Measurements from ENCODE around the gene PRKCE. TPM values are rescaled to one million over a fixed set of nuclear protein-coding genes. Genes with fewer than 3 reads are reported as not detected.

Gene PRKCE
- polyA plus RNA-seq, 3 donors, result 1.3 to 7.7 (median 2.3) TPM

DNA sequence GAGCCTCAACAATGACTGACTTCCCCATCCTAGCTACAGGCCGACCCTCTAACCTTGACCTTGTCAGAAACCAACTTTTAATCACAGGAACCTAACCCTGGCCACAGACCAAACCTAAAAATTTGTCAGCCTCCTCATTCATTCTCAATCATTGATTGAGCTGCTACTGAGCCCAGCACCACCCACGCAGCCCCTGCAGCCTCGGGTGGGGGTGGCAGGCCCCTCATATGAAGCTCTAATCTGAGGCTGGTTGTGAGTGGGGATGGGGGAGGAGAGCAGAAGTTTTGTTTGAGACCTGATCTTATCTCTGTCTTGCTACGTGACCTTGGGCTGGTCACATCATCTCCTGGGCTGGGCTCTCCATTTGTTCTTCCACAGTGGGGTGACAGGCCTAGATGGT, 546.2 kb downstream of the PRKCE start:
- H3K9me3 ChIP-seq (replicated peaks in 1 of 2; ENCODE audit: control insufficient read depth in 1 of 2, insufficient read depth in 1 of 2, low read length in 2 of 2), result no peaks in the 10 kb centered on the region
- no peaks in the 10 kb centered on the region for H3K36me3 ChIP-seq (replicated peaks in 1 of 2; ENCODE audit: control insufficient read depth in 1 of 2, insufficient read depth in 2 of 2, low read length in 2 of 2)
- no peaks in the 10 kb centered on the region for H3K27me3 ChIP-seq (ENCODE audit: control insufficient read depth in 2 of 2, insufficient read depth in 2 of 2, low read length in 2 of 2)
- H3K4me2 ChIP-seq (replicated peaks; ENCODE audit: extremely low read depth, low read length, poor library complexity, severe bottlenecking), result no peak overlapping the region
- H3K4me1 ChIP-seq (ENCODE audit: control insufficient read depth in 1 of 2, insufficient read depth in 2 of 2, low read length in 2 of 2), result peaks cover 0 to 3% of the 10 kb centered on the region in 2 donors
- peaks cover 0 to 2% (median 2%) of the 10 kb centered on the region in 3 donors for H3K27me3 Mint-ChIP-seq (ENCODE audit: low read depth in 3 of 3)
- no peak overlapping the region for H3K9ac ChIP-seq (ENCODE audit: insufficient read depth, low read length, poor library complexity, severe bottlenecking)
- peaks cover 6% of the 10 kb centered on the region for H3K4me1 Mint-ChIP-seq
- no peak overlapping the region for H3K4me3 Mint-ChIP-seq
- peaks cover 0 to 5% (median 2%) of the 10 kb centered on the region in 7 donors for H3K9me3 Mint-ChIP-seq
- 89% methylated on average over 3 of the region's 4 CpGs for WGBS (ENCODE audit: insufficient coverage)
- H2AFZ ChIP-seq (ENCODE audit: insufficient read depth, low read depth, low read length, poor library complexity, severe bottlenecking), result no peak overlapping the region
- DNase-seq, result no peak
- no peaks in the 10 kb centered on the region for H4K20me1 ChIP-seq (ENCODE audit: insufficient read depth, low read length)
- no peak overlapping the region for H3K27ac ChIP-seq (ENCODE audit: low read depth in 1 of 2, low read length in 2 of 2)
- no peaks in the 10 kb centered on the region for H3K79me2 ChIP-seq (ENCODE audit: insufficient read depth, low read length)
- TF ChIP-seq, protein P1, sequence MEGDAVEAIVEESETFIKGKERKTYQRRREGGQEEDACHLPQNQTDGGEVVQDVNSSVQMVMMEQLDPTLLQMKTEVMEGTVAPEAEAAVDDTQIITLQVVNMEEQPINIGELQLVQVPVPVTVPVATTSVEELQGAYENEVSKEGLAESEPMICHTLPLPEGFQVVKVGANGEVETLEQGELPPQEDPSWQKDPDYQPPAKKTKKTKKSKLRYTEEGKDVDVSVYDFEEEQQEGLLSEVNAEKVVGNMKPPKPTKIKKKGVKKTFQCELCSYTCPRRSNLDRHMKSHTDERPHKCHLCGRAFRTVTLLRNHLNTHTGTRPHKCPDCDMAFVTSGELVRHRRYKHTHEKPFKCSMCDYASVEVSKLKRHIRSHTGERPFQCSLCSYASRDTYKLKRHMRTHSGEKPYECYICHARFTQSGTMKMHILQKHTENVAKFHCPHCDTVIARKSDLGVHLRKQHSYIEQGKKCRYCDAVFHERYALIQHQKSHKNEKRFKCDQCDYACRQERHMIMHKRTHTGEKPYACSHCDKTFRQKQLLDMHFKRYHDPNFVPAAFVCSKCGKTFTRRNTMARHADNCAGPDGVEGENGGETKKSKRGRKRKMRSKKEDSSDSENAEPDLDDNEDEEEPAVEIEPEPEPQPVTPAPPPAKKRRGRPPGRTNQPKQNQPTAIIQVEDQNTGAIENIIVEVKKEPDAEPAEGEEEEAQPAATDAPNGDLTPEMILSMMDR (IDR thresholded peaks at IDR 0.05), result no peak
- H3K36me3 Mint-ChIP-seq, result no peaks in the 10 kb centered on the region
- no peak overlapping the region for H3K4me3 ChIP-seq (replicated peaks in 1 of 3; ENCODE audit: low read depth in 2 of 3, low read length in 3 of 3)
- H3K27ac Mint-ChIP-seq, result no peak overlapping the region
- intact Hi-C loops (cut with micrococcal nuclease), result no loop called here

DNA sequence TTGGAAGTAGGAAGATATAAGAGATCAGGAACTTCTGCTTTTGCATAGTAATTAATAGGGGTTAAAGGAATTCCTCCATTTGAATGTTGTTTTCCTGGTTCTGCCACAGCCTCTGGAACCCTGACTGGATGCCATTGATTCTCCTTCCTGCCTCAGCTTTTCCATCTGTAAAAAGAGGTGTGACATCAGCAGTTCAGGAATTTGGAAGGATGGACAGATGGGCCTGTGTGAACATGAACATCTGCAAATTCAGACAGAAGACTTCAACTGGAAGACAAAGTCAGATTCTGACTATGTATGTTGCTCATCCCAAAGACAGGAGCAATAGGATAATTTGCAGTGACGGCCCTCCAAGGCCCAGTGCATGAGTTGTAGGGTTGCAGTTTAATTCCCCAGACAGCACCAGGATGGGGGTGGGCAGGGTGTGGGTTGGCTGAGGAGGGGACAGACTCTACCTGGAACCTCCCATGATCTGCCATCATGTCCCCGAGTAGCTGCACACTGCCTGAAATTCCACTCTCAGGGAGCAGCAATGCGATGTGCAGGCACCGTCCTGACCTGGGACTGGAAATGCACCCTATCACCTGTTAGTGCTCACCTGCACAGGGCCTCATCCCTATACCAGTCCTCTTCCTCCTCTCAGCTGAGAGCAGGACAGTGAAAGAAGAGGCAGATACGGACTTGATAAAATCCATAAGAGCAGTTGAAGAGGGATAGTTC, 546.8 kb downstream of the PRKCE start:
- TF ChIP-seq, protein P1 (IDR thresholded peaks at IDR 0.05), result no peak

More for the DNA sequence above, 546.8 kb downstream of the PRKCE start:
- no peaks in the 10 kb centered on the region for H3K9me3 ChIP-seq (replicated peaks in 1 of 2; ENCODE audit: control insufficient read depth in 1 of 2, insufficient read depth in 1 of 2, low read length in 2 of 2)
- DNase-seq, result no peak
- H3K4me2 ChIP-seq (replicated peaks; ENCODE audit: extremely low read depth, low read length, poor library complexity, severe bottlenecking), result no peak overlapping the region
- peaks cover 0 to 6% (median 4%) of the 10 kb centered on the region in 3 donors for H3K27me3 Mint-ChIP-seq (ENCODE audit: low read depth in 3 of 3)
- WGBS (ENCODE audit: insufficient coverage), result 100% methylated on average over 1 of the region's 5 CpGs
- intact Hi-C loops (cut with micrococcal nuclease), result no loop called here
- no peaks in the 10 kb centered on the region for H4K20me1 ChIP-seq (ENCODE audit: insufficient read depth, low read length)
- no peaks in the 10 kb centered on the region for H3K36me3 Mint-ChIP-seq
- no peak overlapping the region for H3K4me3 ChIP-seq (replicated peaks in 1 of 3; ENCODE audit: low read depth in 2 of 3, low read length in 3 of 3)
- no peak overlapping the region for H3K4me3 Mint-ChIP-seq
- H2AFZ ChIP-seq (ENCODE audit: insufficient read depth, low read depth, low read length, poor library complexity, severe bottlenecking), result no peak overlapping the region
- H3K27me3 ChIP-seq (ENCODE audit: control insufficient read depth in 2 of 2, insufficient read depth in 2 of 2, low read length in 2 of 2), result no peaks in the 10 kb centered on the region
- H3K9me3 Mint-ChIP-seq, result peaks cover 0 to 5% (median under 1%) of the 10 kb centered on the region in 7 donors
- no peak overlapping the region for H3K9ac ChIP-seq (ENCODE audit: insufficient read depth, low read length, poor library complexity, severe bottlenecking)
- no peaks in the 10 kb centered on the region for H3K79me2 ChIP-seq (ENCODE audit: insufficient read depth, low read length)
- no peaks in the 10 kb centered on the region for H3K36me3 ChIP-seq (replicated peaks in 1 of 2; ENCODE audit: control insufficient read depth in 1 of 2, insufficient read depth in 2 of 2, low read length in 2 of 2)
- no peak overlapping the region for H3K27ac Mint-ChIP-seq
- H3K4me1 Mint-ChIP-seq, result peaks cover 6% of the 10 kb centered on the region
- peaks cover 0 to 3% of the 10 kb centered on the region in 2 donors for H3K4me1 ChIP-seq (ENCODE audit: control insufficient read depth in 1 of 2, insufficient read depth in 2 of 2, low read length in 2 of 2)
- H3K27ac ChIP-seq (ENCODE audit: low read depth in 1 of 2, low read length in 2 of 2), result no peak overlapping the region
